Measurements from ENCODE around the gene GRIK1.

GRIK1 gene

DNA sequence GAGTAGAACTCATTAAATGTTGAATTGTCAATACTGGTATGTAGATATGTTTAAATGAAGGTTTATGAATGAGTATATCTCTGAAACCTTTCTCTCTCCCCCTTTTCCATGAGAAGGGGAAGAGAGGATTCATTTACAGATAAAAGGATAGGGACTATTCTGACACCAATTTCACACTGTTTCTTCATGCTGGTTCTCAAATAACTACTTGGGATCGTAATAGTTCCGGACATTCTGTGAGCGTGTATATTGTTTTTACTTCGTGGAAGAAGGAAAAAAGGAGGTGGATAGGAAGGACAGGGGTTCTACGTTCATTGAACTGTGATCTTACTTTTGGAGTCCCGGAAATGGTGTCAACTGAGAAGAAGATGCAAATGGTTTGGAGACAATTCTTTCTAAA, 284.2 kb downstream of the GRIK1 start:
- DNase-seq (ENCODE audit: extremely low spot score, insufficient read length, low read depth) (no peak), FAIRE-seq (no peak)

DNA sequence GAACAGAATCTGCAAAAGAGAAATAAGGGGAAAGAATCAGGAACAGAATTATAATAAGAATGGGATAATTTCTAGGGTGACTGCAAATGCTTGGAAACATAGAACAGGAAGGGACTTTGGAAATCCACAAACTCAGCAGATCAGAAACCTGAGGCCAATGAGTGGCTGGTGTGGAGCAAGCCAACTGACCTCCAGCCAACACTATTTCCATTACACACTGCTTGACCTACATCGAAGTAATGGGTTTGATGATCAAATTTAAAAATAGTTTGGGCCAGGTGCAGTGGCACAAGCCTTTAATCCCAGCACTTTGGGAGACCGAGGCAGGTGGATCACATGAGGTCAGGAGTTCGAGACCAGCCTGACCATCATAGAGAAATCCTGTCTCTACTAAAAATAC, 284.9 kb downstream of the GRIK1 start:
- FAIRE-seq (no peak), DNase-seq (ENCODE audit: extremely low spot score, insufficient read length, low read depth) (no peak)

DNA sequence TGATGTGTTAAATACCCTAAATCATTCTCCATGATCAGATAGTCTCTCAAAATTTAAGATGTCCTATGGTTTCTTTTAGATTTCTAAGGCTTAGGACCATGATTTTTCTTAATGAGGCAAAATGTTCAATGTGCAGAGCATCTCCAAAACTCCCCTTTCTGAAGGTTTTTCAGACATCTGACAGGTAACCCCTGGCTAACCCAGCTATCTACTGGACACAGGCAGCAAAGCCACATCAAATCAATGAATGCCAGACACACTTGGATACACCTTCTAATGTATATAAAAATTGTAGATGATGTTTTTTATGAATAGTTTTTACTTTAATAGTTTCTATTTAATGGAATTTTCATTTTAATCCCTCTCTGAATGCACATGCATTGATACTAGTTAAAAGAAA, 285.6 kb downstream of the GRIK1 start:
- DNase-seq (ENCODE audit: extremely low spot score, insufficient read length, low read depth) (no peak), FAIRE-seq (no peak)

DNA sequence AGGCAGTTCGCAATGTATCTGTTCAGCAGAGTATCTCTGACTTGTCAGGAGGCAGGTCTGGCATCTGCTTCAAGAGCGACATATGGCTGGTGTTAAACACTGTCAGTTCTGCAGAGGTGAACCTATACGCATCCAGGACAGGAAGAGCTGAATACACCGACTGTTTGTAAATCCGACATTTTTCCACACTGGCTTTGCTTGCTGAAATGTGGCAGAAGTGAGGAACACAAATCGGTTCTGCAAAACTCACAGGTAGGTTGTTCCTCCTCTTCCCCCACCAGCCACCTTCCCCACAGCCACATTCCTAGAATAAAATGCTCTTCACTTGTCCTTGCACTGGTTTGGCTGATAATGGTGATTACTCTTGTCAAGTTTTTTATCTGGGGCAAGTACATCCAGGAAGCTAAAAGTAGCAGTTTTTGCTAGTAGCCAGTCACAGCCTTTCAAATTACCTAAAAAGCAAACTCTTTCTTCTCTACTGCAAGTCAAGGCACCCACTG, 289.2 kb downstream of the GRIK1 start:
- DNase-seq (ENCODE audit: extremely low spot score, insufficient read length, low read depth) (no peak), FAIRE-seq (no peak)

DNA sequence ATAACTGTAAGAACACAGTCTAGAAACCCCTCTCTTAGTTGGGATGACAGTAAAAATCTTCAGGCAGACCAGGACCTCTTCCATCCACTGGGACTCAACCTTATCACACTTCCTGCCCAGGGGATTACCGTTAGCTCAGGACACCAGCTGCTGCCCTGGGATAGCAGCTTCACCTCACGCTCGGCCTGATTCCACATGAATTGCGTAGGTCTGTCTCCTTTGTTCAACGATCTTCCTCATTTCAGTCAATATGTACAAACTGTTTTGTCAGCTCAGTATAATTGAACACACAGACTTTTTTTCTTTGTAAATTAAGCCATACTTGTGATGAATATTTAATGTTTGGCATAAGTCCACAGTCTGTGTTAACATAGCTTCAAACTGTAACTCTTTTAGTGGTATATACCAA, 290.4 kb downstream of the GRIK1 start:
- FAIRE-seq (no peak), DNase-seq (ENCODE audit: extremely low spot score, insufficient read length, low read depth) (no peak)

DNA sequence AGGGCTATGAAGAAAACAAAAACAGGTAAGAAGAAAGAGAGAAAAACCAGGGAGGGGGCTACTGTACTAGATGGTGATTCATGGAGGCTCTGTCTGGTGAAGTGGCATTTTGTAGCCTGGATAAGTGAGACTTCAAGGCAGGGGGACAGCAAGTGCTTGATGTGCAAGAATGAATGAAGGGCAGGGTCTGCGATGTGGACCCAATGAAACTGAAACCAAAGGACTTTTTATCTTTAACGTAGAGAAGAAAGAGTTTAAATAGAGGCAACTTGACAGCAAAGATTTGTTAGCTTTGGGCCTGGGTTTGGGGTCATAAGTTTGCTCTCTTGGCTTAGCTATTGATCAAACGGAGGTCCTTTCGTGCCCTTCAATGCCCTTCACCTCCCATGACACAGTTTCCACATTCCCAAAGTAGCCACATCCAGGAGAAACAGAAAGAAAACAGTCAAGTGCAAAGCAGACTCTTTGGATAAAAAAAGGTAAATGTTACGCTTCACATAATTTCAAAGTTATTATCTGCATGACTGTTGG, 291.0 kb downstream of the GRIK1 start:
- FAIRE-seq (no peak), DNase-seq (ENCODE audit: extremely low spot score, insufficient read length, low read depth) (no peak)

DNA sequence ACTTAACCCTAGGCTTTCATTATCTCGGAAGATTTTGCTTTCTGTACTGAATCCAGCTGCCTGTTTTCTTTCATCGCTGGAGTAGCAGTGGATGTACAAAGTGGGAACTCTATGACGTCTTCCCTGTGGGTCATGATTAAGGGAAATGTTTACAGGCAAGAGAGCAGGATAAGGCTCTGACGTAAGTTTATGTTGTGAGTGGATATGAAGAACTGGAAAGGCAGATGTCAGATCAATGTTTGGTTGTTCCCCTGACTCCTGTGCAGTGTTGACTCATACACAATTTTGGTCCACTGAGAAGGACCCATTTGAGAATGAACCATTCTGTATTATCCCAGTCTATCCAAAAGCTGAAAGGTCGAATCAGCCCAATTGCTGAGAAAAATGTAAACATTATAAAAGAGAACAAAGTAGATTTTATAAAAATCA, 292.4 kb downstream of the GRIK1 start:
- FAIRE-seq (no peak), DNase-seq (ENCODE audit: extremely low spot score, insufficient read length, low read depth) (no peak)

DNA sequence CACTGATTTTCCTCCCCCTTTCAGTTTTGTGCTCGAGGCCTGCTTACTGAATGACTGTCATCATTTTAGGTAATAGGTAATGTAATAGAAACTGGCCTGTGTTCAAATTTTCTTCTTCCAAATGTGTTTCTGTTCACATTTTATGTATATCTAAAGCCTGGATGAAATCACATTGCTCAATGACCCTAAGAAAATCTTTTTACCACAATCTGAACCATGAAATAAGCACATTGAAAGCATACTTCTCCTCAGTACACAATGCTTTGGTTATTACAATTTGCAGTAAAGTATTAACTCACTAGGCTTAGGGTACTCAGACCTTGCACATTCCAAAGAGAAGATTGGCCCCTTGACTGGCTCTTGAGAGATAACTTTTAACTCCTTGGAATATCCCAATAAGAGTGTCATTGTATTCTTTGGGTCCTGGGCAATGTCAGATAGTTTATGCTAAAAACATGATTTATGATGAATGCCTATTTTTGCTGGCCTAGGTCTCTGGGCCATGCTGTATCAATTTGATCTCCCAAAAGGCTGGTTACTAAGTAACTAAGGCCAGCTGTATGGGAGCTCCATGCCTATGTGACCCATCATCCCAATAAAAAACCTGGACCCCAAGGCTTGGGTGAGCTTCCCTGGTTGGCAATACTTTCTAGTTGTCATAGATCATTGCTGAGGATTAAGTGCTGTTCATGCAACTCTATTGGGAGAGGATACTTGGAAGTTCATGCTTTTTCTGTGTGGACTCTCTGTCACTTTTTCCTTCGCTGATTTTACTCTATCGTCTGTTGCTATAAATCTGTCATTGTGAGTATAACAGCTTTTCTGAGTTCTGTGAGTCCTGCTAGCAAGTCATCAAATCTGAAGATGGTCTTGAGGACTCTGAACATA, 293.9 kb downstream of the GRIK1 start:
- DNase-seq (ENCODE audit: extremely low spot score, insufficient read length, low read depth) (no peak), FAIRE-seq (no peak)

DNA sequence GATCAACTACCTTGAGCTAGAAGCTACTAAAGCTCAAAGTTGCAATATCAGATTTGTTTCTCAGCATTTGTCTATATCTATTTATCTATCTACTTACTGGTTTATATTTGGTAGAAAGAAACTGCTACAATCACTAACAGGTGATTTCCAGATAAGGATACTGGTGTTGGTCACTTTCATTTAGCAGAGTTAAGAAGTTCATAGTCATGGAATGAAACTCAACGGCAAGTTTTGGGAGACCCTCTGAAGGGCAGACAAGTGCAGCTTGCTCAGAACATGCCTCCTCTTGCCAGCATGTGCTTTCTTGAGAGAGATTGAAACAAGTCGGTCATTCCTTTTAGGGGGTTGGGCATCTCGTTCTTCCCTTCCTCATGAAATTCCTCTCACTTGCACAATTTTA, 296.5 kb downstream of the GRIK1 start:
- DNase-seq (ENCODE audit: extremely low spot score, insufficient read length, low read depth) (no peak), FAIRE-seq (no peak)

DNA sequence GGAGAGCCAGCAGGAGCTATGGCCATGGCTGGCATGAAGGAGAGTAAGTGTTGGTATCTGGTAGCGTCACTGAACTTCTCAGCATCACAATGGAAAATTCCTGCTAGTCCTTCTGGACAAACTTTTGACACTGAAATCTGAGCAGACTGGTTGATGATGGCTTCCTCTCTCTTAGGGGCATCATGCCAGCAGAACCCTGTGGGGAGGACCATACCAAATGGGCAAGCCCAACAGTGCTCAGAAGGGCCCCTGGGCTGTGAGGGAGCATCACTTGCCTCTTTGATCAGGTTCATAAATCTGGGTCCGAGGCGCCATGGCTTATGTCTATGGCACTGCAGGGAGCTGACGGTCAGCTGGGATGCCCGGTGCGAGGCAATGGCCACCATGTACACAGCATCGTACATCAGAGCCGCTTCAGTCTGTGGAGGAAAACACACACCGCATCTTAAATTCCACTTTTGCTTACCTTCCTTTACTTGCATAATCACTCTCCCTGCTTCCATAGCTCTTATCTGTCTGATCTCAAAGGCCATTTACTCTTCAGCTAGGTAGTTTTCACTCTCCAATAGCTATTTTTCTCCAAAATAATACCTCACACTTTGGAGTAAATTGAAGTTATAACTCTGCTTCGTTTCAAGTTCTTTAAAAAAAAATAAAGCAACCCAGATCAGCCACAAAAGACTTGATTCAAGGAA, 297.1 kb downstream of the GRIK1 start:
- no peak for FAIRE-seq

DNA sequence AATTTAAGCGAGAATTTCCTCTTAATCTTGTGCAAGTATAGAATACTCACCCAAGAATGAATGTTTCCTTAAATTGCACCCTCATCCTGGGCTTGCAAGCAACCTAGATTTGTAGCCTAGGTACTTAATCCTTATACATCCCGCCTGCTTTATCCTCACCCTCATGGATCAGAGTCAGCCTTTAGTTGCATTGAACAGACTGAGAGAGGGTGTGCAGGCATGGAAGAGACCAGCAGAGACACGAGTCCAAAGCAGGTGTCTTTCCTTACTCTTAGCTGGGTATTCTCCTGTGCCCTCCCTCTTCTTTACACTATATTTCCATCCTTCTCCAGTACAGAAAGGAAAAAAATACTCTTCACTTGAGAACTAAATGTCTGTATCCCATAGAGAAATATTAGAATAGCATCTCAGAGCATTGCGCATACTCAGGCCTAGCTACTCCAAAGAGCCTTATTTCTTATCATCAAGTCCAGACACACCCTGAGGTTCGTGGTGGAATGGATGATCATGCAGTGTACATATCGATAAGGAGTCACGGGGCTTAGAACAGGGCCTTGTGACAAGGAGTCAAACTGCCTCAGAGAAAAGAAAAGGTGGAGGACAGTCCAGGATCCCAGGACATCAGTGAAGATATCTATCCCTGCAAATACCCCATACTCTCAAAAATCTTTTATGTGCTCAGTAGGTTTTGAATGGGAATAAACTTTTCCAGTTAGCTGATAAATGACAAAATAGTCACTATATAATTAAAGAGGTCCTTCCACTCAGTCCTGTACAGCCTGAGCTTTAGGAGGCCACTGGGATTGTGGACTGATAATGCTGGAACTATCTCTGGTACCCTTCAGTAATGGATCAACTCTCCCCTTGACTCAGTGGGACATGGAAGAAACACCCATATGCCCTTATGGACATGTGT, 297.9 kb downstream of the GRIK1 start:
- FAIRE-seq (no peak), DNase-seq (ENCODE audit: extremely low spot score, insufficient read length, low read depth) (no peak)

More for the DNA sequence above, 297.1 kb downstream of the GRIK1 start:
- no peak for DNase-seq (ENCODE audit: extremely low spot score, insufficient read length, low read depth)

DNA sequence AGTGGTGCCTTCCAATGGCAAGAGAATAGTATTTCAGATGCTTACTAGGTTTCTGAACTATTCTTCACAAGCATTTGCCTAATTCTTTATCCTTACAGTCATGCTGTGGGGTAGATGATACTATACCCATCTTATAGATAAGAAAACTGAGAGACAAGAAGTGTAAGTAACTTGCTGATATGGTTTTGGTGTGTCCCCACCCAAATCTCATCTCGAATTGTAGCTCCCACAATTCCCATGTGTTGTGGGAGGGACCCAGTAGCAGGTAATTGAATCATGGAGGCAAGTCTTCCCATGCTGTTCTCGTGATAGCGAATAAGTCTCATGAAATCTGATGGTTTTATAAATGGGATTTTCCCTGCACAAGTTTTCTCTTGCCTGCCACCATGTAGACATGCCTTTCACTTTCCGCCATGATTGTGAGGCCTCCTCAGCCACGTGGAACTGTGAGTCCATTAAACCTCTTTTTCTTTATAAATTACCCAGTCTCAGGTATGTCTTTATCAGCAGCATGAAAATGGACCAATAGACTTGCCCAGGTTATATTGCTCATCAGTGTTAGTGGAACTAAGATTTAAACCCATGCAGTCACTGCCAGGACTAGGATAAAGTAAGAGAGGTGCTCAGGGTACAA, 298.7 kb downstream of the GRIK1 start:
- DNase-seq (ENCODE audit: extremely low spot score, insufficient read length, low read depth) (no peak), FAIRE-seq (no peak)

DNA sequence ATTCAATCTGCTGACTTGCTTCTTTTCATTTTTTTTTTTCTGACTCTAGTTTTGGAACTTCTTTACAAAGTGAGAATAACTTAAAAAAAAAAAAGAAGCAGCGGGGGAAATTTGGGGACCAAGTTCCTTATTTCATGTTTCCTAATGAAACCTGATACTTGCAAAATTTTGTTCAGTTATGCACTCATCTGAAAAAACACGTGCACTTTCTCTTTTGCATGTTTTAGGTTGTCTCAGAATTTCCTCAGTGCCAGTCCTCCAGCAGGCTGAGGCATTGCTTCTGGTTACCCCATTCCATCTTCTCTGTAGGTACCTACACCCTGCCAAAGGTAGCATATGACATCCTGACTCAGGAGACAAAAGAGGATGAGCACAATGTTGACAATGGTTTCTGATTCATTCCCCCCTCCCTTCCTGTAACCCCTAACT, 299.7 kb downstream of the GRIK1 start:
- DNase-seq (ENCODE audit: extremely low spot score, insufficient read length, low read depth) (no peak), FAIRE-seq (peak; percentile 5)

DNA sequence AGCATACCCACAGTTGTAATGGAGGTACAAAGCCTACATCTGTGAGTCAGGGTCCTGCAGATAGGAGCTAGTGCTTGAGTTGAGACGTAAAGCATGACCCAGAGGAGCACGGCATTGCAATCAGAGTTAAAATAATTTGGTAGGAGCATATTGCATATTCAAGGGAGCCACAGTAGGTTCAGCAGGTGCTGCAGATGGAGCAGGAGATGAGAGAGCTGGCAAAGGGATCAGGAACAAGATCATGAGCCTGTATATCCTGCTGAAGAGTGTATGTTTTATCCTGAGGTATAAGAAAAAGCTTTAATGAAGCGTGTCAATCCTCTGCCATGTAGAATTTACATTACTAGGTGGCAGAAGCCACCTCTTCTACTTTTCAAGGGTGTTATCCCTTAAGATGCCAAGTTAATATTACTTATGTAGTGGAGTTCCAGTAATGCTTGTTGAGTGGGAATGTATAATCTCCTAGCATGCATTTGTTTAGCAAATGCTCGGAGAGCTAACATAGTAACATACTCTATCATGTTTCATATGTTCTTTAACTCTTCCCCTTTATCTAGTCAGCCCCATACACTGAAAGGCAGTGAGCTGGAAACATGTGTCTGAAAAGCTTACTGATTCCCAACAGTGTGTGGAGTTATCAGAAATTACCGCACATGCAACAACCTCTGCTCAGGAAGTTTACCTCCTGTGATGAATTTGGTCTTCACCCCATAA, 300.3 kb downstream of the GRIK1 start:
- DNase-seq (ENCODE audit: extremely low spot score, insufficient read length, low read depth) (no peak), FAIRE-seq (no peak)

DNA sequence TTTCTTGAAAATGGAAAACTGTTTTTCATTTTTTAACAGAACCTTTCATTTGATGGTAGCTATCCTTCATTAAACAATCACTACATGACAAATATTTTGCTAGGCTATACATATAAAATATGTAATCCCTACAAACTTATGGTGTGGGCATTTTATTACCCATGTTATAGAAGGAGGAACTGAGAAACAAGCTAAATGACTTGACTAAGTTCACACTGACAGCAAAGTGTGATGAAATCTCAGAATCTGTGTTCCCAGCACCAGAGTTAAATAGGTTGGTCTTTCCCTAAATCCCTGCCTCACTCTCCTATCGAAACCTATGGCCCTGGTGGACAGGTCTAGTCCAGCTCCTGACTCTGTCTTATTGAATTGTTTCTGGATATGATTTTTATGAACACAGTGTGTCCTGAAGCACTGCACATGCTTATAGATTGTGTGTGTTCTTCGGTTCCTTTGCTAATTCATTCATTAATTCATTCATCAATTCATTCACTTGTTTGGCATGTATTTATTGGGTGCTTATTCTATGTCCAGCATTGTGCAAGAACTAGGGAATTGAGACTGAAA, 301.0 kb downstream of the GRIK1 start:
- no peak for DNase-seq (ENCODE audit: extremely low spot score, insufficient read length, low read depth)
- no peak for FAIRE-seq

DNA sequence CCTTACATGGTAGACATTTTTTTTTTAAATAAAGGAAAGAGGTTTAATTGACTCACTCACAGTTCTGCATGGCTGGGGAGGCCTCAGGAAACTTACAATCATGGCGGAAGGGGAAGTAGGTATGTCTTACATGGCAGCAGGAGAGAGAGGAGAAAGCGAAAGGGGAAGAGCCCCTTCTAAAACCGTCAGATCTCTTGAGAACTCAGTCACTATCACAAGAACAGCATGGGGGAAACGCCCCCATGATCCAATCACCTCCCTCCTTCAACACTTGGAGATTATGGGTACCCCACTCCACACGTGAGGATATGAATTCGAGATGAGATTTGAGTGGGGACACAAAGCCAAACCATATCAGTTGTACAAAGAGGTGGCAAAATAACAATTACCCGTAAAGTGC, 301.7 kb downstream of the GRIK1 start:
- DNase-seq (ENCODE audit: extremely low spot score, insufficient read length, low read depth), result no peak
- no peak for FAIRE-seq

DNA sequence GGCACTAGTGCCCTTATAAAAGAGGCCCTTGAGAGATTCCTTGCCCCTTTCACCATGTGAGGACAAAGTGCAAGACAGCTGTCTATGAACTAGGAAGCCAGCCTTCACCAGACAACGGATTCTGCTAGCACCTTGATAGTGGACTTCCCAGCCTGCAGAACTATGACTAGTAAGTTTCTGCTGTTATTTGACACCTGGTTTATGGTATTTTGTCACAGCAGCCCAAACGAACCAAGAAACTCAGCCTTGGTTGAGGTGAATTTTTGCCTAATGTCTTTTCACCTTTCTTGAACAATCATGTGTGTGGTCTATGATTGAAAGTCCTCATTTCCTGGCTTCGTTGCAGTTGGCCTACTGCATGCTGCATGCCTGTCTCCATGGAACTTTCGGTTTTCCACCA, 302.2 kb downstream of the GRIK1 start:
- DNase-seq (ENCODE audit: extremely low spot score, insufficient read length, low read depth) (no peak), FAIRE-seq (no peak)

DNA sequence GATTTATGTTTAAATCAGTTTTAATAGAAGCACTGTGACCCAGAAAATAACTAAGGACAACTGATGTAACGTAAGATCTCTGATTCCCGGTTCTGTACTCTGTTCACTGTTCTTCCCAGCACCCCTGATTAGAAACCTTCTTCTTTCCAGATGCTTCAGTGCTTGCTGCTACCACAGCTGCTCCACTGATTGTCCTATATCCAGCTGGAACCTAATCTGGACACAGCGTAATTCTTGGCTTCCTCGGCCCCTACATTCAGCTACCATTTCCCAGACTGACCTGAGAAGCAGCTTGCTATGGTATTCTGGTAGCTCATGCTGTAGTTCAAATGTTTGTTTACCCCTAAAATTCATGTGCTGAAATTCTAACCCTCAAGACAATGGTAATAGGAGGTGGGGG, 302.7 kb downstream of the GRIK1 start:
- no peak for DNase-seq (ENCODE audit: extremely low spot score, insufficient read length, low read depth)
- no peak for FAIRE-seq

DNA sequence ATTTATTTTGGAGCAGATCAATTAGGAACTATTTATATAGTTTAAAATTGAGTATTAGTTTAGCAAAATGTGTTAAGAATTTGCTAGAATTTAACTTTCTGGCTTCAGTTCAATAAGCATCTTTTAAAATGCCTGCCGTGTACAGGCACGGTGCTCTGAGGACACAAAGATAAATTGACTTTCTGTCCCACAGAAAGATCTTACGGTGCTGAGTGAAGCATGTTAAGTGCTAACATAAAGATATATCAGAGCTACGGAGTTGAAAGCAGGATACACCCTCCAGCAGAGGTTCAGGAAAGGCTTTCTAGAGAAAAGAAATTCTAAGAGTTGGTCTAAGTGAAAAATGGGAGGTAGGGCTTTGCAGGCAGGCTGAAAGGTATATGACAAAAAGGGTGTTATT, 305.4 kb downstream of the GRIK1 start:
- FAIRE-seq, result no peak

More for the DNA sequence above, 305.4 kb downstream of the GRIK1 start:
- DNase-seq (ENCODE audit: extremely low spot score, insufficient read length, low read depth), result no peak

Data from GM18507 (cell line).